GM21526 (cell line): Measurements from ENCODE around the gene C2CD3.

Experiments used
- ATAC-seq: cut with Tn5 transposase; IDR thresholded peaks from one replicate; pipeline ENCODE4 v1.9.1; 2021; ENCODE audit warnings: moderate library complexity; ENCODE audit not compliant: unreplicated experiment, low FRiP score

Gene C2CD3

GRCh38 chr11:74170694-74171629 is at the start of gene C2CD3, which contains the start of gene PPME1:
Gene C2CD3, minus strand, starts transcription at chr11:74171002. Its CDS starts 210 bp downstream, at chr11:74170792.
Gene PPME1, plus strand, starts transcription at chr11:74171289. Its CDS starts 133 bp downstream, at chr11:74171422.
- peak; percentile 87 for ATAC-seq

- ATAC-seq = no peak
These were observed 49.6 kb upstream of the C2CD3 start for GRCh38 chr11:74220376-74220775.

GRCh38 chr11:74212533-74212932 is 41.7 kb upstream of the C2CD3 start:
- no peak for ATAC-seq

GRCh38 chr11:74208507-74208906 is 37.7 kb upstream of the C2CD3 start:
- ATAC-seq = no peak

GRCh38 chr11:74206746-74207145 is 35.9 kb upstream of the C2CD3 start:
- no peak for ATAC-seq

- ATAC-seq = no peak
These were observed 34.4 kb upstream of the C2CD3 start for GRCh38 chr11:74205181-74205580.

- no peak for ATAC-seq
These were observed 33.9 kb upstream of the C2CD3 start for GRCh38 chr11:74204701-74205100.

- no peak for ATAC-seq
These were observed 33.2 kb upstream of the C2CD3 start for GRCh38 chr11:74203966-74204365.

- ATAC-seq = no peak
These were observed 26.1 kb upstream of the C2CD3 start for GRCh38 chr11:74196781-74197486.

- no peak for ATAC-seq
These were observed 25.0 kb upstream of the C2CD3 start for GRCh38 chr11:74195828-74196227.

GRCh38 chr11:74185695-74186094 is 14.9 kb upstream of the C2CD3 start:
- no peak for ATAC-seq

- no peak for ATAC-seq
These were observed 14.5 kb upstream of the C2CD3 start for GRCh38 chr11:74185285-74185684.

GRCh38 chr11:74182635-74183034 is 11.8 kb upstream of the C2CD3 start:
- no peak for ATAC-seq

GRCh38 chr11:74179234-74180052 is 8.6 kb upstream of the C2CD3 start:
- ATAC-seq = no peak

- ATAC-seq = no peak
These were observed 5.1 kb upstream of the C2CD3 start for GRCh38 chr11:74175920-74176319.

- ATAC-seq = no peak
These were observed 1.2 kb upstream of the C2CD3 start for GRCh38 chr11:74171997-74172396.

GRCh38 chr11:74171630-74171968 is 797 bp upstream of the C2CD3 start:
- no peak for ATAC-seq

GRCh38 chr11:74169738-74170458 is 904 bp downstream of the C2CD3 start:
- no peak for ATAC-seq

- no peak for ATAC-seq
These were observed 2.0 kb downstream of the C2CD3 start for GRCh38 chr11:74168838-74169237.
